HG02623 (cell line): ENCODE data around the gene MSH5.

ENCODE experiments used
- ATAC-seq: cut with Tn5 transposase; IDR thresholded peaks from one replicate; pipeline ENCODE4 v1.9.1; 2021; ENCODE audit warnings: moderate library complexity; ENCODE audit not compliant: unreplicated experiment

The MSH5 gene

DNA sequence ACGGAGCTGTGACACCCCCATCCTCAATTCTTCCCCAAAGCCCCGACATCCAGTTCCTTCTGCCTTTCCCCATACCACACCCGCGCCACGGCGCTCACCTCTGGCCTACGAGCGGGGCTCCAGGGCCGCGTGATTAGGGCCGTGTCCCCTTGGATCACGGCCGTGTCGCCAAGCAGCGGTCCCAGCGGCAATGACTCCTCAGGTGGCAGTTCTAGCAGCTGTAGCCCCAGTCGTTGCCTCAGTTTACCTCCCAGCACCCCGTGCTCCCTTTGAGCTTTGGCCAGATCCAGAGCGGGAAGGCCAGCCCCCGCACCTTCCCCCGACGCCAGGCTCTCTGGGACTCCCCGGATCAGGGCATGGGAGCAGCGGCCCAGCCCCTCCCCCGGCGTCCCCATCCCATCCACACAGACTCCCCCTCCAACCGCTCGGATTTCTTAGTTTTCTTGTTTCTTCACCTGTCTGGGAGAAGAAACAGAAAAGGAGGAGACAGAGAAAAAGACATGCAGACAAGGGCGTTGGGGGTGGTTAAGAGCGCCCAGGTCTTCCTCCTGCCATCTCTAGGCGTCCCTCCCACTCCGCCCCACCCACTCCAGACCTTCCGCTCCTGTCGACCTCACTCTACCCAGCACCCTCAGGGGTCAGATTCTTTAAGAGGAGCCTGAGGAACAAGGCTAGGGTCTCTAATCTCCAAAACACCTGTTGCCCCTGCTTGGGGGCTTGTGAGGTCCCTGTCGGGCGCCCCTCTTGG lies 10.9 kb upstream of the MSH5 start, which contains the start of gene DDAH2:
Gene DDAH2, minus strand, starts transcription at position 533 of the 748 bp plus-strand sequence. Its CDS starts 138 bp downstream, at position 395.
- ATAC-seq = no peak

DNA sequence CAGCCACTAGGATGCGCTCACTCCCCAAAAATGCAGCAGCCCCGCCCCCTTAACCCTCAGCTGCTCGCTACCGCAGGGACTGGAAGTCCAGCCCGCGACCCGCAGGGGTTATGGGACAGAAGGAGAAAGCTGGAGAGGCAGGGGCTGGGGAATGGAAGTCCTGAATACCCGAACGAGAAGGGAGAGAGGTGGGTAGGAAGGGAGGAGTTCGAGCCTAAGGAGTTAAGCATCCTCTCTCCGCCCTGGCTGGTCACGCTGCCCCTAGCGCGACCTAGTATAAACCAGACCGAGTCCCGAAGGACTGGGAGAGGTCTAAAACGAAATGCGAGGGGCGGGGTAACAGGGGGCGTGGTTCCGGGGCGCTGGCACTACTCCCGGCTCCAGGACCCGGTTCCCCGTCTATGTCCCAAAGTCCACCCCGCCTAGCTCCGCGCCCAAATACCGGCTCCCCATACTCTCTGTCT lies 10.3 kb upstream of the MSH5 start:
- ATAC-seq = peak; percentile 44

DNA sequence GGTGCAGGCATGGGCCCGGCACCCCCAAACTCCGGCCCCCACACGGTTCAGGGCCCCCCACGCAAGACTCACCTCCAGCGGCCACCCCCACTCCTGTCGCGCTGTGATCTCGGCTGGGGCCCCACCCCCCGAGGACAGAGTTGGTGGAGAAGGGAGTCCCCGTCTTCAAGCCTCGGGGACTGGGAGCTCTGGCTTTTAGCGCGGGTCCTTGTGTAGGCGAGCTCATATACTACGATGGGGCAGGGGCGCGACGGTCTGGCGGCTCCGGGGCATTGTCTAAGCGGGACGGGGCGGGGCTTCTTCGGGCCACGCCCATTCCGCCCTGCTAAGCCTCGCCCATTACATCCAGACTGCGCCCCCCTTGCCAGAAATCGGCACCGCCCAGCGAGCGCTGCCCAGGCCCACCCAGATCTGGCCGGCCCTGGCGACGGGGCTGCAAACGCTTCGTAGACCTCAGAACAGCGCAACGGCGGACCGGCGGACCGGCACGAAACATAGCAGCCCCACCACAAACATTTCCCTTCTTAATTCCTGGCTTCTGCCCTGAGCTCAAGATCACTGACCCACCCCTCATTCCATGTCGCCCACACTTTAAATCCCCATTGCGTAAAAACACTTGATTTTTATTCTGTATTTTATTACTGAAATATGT lies 9.7 kb upstream of the MSH5 start:
- ATAC-seq = peak; percentile 36

DNA sequence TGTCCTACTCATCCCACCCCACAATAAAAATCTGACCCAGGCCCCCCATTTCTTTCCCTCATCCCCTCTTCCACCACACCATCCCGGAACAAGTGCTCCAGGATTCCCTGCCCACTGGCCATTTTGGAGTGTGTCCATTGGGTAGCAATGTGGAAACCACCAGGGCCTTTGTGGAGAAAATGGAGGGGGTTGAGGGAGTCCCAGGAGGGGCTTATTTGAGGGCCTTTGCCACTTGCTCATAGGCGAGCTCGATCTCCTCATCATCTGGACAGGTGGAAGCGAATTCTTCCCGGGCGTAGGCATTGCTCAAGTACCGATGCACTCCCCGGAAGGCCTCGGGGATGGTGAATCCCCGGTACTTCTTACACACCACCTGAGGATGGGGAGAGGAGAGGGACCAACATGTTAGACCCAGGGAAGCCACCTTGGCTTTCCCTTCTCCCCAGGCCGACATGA lies 9.1 kb upstream of the MSH5 start:
- no peak for ATAC-seq

DNA sequence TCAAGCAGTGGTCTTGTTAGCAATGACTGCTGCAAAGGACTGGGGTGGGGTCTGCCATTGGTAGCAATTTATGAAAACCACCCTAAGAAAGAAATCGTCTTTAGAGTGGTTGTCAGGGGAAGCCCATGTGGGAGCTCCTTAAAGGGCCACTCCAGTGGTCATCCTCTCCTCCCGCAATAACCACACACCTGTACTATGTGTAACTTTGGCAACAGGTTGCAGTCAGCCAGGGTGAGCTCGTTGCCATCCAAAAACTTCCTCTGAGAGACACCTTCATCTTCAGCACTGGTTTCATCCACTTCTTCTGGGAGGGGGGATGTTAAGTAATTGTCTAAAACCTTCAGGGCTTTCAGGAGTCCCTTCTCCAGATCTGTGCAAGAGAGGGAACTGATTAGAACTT lies 7.8 kb upstream of the MSH5 start:
- no peak for ATAC-seq

DNA sequence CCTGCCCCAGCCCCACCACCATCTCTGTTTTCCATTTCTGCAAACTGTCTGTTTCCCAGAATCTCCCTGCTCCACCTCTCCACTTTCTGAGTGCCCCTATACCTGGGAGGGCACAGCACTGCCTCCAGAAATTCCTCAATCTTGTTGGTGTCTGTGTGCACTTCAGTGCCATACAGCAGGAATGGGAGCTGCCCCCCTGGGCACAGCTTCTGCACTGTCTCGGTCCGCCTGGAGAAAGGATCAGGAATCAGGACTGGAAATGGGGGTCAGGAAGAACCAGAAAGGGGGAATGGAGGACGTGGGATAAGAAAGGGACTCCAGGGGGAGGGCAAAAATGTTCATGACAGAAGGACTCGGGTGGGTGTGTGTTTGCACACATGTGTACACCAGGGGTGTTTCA lies 6.1 kb upstream of the MSH5 start:
- ATAC-seq = no peak

DNA sequence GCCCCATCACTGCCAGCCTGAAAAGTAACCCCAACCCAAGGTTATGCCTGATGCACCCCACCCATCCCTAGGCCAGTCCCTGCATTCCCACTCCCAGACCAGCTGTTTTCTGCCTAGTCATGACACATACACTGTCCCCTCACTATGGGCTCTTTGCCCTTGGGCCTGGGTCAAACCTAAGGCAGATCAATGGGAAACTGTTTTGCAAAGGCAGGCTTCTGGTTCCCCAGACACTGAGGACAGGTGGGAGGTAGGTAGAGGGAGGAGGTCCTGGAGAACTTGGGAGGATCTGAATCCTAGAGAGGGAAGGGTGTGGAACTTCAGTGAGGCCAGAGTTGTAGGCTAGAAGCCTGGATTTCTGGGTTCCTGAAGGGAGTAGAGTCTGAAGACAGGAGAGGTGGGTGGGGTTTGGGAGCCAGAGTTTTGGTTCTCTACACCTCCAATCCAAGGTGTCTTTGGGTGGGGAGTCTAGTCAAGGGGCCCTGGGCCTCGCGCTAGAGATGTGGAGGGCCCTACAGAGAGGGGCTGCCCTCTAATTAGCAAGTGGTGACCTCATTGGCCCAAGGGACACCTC lies 5.5 kb upstream of the MSH5 start:
- ATAC-seq = no peak

DNA sequence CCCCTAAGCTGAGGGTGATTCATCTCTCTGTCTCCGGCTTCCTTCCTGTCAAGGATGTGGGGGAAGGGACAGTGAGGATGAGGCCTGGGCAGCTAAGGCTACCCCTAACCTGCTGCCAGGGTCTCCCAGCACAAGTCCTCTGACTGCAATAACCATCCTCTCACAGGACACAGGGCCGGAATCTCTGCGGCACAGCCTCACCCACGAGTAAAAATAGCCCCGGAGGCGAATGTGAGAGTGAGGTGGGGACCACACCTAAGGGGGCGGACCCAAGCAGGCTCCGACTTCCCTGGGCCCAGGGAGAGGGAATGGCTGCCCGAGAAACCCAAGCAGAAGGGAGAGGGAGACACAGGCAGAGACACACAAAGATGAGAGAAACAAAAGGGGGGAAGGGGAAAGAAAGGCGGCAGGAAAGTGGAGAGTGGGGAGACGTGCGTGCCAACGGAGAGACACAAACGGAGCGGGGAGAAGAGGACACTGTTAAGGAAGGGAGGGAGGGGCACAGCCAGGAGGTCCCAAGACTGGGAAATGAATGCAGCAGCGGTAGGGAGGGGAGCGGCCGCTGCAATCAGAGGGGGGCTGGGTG lies 4.9 kb upstream of the MSH5 start:
- no peak for ATAC-seq

DNA sequence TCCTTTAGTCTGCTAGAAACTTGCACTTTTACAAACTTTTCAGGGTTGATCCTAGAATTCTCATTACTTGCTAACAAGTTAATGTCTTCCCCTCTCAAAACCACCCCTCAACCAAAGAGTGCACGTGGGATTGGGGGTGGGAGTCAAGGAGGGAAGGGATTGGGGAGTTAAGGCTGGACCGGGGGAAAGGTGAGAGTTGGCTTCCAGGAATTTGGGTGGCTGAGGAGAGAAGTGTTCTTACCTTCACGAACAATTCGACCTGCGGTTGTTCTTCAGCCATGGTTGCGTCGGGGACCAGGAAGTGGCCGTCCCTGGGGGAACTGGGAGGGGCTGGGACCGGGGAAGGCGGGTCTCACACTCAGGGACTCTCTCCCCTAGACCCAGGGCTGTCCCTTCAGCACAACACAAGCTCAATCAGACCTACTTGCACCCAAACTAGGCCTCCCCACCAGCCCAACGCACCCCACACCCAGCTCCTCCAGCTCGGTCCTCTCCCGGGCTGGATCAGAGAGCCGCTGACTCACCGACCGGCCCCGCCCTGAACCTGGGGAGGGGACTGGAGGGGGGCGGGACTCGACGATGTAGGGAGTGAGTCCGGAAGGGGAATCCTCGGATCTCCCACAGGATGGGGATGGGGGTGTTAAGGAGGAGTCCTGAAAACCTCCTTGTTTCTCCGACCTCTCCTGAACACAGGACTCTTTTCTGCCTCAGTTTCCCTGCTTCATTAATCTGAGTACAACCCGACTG lies 3.6 kb upstream of the MSH5 start, which contains the start of gene CLIC1:
Gene CLIC1, minus strand, starts transcription at position 510 of the 747 bp plus-strand sequence. Its CDS starts 230 bp downstream, at position 280.
- ATAC-seq = peak; percentile 22

DNA sequence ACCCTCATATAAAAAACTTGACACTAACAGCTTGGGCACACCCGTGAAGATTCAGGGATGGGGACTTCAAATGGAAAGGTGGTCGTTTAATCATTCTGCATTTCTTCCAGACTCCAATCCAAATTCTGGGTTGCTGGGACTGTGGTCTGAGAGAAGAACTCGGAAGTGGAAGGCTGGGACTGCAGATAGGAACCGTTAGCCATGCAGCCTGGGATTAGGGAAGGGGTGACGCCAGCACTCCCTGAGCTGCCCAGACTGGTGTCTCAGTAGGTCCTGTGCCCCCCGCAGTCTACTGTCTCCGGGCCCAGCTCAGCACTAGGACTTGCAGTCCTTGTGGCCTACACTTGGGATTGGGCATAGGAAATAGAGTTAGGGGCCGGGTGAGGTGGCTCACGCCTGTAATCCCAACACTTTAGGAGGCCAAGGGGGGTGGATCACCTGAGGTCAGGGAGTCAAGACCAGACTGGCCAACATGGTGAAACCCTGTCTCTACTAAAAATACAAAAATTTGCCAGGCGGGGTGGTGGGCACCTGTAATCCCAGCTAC lies 3.0 kb upstream of the MSH5 start:
- ATAC-seq = no peak

DNA sequence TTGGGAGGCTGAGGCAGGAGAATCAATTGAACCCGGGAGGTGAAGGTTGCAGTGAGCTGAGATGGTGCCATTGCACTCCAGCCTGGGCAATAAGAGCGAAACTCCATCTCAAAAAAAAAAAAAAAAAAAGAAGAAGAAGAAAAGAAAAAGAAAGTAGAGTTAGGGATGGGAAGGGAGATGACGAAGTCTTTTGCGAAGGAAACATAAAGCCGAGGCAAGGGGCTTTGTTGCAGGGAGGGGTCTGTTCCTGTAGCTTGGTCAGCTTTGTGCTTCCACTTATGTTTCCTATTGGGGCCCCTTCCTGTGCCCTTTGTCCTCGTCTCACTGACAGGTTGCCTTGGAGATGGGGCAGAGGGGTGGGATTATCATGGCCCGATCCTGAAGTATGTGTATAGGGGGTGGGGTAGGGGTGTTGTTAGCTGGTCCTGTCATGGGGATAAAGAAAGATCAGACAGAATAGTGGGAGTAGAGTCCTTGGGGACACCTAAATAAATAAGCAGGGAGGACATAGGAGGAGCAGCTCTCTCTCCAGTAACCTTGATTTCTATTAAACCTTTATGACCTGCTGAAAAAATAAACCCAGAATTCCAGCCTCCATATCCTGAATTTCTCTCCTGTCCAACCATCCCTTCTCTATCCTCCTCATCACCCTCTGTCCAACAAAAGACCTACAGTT lies 2.4 kb upstream of the MSH5 start:
- ATAC-seq = no peak

DNA sequence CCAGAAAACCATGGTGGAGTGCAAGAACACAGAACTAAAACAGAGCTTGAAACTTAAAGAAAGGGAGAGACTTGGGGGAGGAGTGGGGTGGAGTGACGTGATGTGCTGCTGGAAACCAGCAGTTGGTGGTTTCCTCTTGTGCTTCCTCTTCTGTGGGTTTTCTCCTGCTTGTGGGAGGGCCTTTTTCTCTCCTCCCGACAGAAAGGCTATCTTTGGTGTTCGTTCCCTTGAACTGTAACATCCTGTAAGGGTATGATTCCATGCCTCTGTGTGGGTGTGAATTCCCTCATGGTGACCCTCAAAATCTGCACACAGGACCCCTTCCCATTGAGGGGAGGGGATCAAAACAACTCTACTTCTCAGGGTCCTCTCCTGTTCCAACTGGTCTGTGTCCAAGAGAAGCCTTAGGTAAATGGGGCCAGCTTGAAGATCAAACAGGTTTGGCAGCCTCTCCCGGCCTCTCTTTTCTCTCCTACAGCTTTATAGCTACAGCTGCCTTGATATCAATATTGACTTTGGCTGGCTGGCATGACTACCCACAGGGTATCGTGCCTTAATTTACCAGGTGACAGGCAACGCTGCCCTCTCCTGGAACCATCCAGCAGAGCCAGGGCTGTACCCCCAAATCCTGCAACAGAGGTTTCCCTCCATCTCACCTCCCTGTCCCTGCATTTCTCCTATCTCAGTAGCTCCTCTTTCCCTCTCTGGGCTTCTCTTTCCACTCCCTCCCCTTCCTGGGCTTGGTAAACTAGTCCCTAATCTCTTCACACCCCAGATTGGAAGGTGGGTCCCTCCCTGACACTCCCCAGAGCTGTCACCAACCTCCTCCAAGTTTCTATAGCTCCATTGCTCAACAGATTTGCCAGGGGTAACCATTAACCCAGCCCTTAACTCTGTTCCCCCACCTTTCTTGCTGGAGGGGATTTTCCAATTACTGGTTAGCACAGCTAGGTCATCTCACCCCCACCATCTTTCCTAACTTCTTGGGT lies 1.5 kb upstream of the MSH5 start:
- no peak for ATAC-seq

DNA sequence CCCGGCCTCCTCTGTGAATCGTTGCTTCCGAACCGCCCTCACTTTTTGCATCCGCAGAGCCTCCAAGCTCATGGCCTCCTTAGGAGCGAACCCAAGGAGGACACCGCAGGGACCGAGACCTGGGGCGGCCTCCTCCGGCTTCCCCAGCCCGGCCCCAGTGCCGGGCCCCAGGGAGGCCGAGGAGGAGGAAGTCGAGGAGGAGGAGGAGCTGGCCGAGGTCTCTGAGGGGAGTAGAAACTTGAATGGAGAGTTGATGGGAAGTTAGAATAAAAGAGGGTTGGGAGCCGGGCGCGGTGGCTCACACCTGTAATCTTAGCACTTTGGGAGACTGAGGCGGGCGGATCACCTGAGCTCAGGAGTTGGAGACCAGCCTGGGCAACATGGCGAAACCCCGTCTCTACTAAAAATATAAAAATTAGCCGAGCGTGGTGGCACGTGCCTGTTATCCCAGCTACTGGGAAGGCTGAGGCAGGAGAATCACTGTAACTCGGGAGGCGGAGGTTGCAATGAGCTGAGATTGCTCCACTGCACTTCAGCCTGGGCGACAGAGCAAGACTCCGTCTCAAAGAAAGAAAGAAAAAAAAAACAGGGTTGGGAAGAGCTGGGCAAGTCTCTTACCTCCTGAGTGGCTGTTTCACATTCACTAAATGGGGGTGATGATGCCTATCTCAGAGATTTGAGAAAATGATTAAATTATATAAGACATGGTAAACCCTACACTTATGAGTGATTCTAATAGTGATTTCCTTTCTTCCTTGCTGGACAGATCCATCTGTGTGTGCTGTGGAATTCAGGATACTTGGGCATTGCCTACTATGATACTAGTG lies 805 bp downstream of the MSH5 start:
- no peak for ATAC-seq

DNA sequence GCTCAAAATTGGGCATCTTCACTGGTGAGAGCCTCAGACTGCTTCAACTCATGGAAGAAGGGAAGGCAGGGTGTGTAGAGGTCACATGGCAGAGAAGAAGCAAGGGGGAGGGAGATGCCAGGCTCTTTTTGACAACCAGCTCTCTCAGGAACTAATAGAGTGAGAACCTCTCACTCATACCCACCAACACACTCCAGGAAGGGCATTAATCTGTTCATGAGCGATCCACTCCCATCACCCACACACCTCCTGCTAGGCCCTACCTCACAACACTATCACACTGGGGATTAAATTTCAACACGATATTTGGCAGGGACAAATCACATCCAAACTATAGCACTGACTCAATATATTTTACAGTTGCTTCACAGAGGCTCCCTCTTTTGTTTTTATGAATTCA lies 2.0 kb downstream of the MSH5 start:
- ATAC-seq = no peak

DNA sequence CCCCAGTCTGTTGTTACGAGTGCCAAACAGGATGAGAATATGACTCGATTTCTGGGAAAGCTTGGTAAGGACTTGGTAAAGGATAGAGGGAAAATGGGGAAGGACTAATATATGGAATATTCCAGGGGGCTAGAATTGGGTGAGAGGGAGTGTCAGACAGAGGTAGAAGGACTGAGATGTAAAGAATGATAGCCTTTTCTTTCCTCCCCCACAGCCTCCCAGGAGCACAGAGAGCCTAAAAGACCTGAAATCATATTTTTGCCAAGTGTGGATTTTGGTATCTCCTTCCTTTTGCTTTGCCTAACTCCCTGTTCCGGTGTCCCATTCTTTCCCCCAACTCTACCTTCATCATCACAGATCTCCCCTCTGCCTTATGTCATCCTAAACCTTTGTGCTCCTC lies 3.1 kb downstream of the MSH5 start:
- no peak for ATAC-seq

DNA sequence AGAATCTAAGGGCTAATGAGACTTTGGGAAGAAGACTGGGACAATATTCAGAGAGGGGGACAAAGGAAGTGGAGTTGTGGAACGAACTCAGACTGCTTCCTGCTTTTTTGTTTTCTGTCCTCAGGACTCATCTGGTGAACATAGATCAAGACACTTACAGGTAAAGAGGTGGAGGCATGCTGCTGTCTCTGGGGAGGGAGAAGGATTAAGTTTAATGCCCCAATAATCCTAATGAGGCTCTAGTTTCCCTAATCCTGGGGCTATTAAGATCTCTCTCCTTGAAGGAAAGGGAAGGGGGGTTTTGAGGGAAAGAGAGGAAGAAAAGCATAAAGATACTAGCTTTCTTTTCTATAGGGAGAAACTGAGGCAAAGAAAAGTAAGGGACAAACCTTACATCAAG lies 4.6 kb downstream of the MSH5 start:
- no peak for ATAC-seq

DNA sequence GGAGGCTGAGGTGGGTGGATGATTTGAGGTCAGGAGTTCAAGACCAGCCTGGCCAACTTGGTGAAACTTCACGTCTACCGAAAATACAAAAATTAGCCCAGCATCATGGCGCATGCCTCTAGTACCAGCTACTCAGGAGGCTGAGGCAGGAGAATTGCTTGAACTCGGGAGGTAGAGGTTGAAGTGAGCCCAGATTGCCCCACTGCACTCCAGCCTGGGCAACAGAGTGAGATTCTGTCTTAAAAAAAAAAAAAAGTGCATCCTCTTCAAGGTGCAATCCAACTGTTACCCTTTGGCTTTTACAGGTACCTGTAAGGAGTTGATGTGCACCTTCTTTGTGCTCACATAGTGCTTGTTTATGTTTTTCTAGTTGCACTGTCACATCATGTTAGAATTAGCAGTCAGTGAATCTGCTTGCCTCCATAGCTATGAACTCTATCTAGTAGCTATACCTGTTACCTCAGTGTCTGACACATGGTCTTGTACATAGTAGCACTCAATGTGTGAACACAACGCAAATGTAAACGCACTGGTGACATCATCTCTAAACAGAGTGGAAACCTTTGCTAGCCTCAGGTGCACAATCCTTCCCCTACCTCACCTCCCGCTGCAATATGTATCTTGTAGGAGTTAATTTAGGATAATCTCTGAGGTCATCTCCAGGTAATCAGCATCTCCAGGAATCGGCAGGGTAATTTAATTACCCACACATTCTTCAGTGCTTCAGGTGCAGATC lies 9.7 kb downstream of the MSH5 start:
- ATAC-seq = no peak
